DMS153 (cell line): ENCODE data around the gene LINGO3.

ENCODE experiments used
- DNase-seq: peaks from one replicate; lab custom pipeline; 2025; lab: John Stamatoyannopoulos, UW

The LINGO3 gene

GRCh38 chr19:2261438-2262172, 46.3 kb downstream of the LINGO3 start:
- no peak for DNase-seq

- DNase-seq = no peak
Observed at GRCh38 chr19:2260341-2260805, 47.6 kb downstream of the LINGO3 start.

GRCh38 chr19:2259336-2259735, 48.6 kb downstream of the LINGO3 start:
- no peak for DNase-seq
